CD1c-positive myeloid dendritic cell (primary cell): ENCODE results near the gene SAXO2.
A peak's percentile ranks its signal among the peaks of the same experiment; 100 is the strongest.
"Not testable (repeated sequence)": the region's sequence is repeated elsewhere in the genome, so short reads cannot be mapped to it uniquely, and the experiment has no call there.

Experiments
- DNase-seq: peaks from one replicate; pipeline ENCODE4 v3.0.0-alpha.2; 2016; ENCODE audit errors: extremely low spot score

Gene SAXO2

GRCh38 chr15:82262422-82263026, at the start of gene SAXO2, which contains the start of gene EFL1:
TSS of gene SAXO2 (plus strand) at chr15:82262818. CDS start at chr15:82262880, 62 bp downstream.
TSS of gene EFL1 (minus strand) at chr15:82262734. CDS start at chr15:82261778, 956 bp downstream.
- peak; percentile 96 for DNase-seq

- DNase-seq = not testable (repeated sequence)
Observed at GRCh38 chr15:82216092-82216491, 46.5 kb upstream of the SAXO2 start.

GRCh38 chr15:82221535-82221934, 41.1 kb upstream of the SAXO2 start:
- peak; percentile 30 for DNase-seq

GRCh38 chr15:82228750-82229149, 33.9 kb upstream of the SAXO2 start:
- DNase-seq = no peak

- no peak for DNase-seq
Observed at GRCh38 chr15:82231233-82231632, 31.4 kb upstream of the SAXO2 start.

GRCh38 chr15:82231842-82232241, 30.8 kb upstream of the SAXO2 start:
- no peak for DNase-seq

- not testable (repeated sequence) for DNase-seq
Observed at GRCh38 chr15:82237944-82238534, 24.6 kb upstream of the SAXO2 start.

GRCh38 chr15:82239685-82240391, 22.8 kb upstream of the SAXO2 start:
- DNase-seq = no peak

GRCh38 chr15:82241836-82242499, 20.6 kb upstream of the SAXO2 start:
- not testable (repeated sequence) for DNase-seq

GRCh38 chr15:82243644-82244043, 19.0 kb upstream of the SAXO2 start:
- not testable (repeated sequence) for DNase-seq

- DNase-seq = not testable (repeated sequence)
Observed at GRCh38 chr15:82245956-82246355, 16.7 kb upstream of the SAXO2 start.

- not testable (repeated sequence) for DNase-seq
Observed at GRCh38 chr15:82248261-82248660, 14.4 kb upstream of the SAXO2 start.

GRCh38 chr15:82261566-82262421, 824 bp upstream of the SAXO2 start:
- peak; percentile 62 for DNase-seq

- no peak for DNase-seq
Observed at GRCh38 chr15:82263350-82263749, 732 bp downstream of the SAXO2 start.

GRCh38 chr15:82267137-82267536, 4.5 kb downstream of the SAXO2 start:
- DNase-seq = not testable (repeated sequence)

GRCh38 chr15:82268454-82268853, 5.8 kb downstream of the SAXO2 start:
- not testable (repeated sequence) for DNase-seq

- DNase-seq = no peak
Observed at GRCh38 chr15:82272154-82272553, 9.5 kb downstream of the SAXO2 start.

- no peak for DNase-seq
Observed at GRCh38 chr15:82275410-82275809, 12.8 kb downstream of the SAXO2 start.

GRCh38 chr15:82281276-82281675, 18.7 kb downstream of the SAXO2 start:
- DNase-seq = not testable (repeated sequence)

GRCh38 chr15:82282386-82282785, 19.8 kb downstream of the SAXO2 start:
- DNase-seq = not testable (repeated sequence)

- DNase-seq = not testable (repeated sequence)
Observed at GRCh38 chr15:82284381-82284780, 21.8 kb downstream of the SAXO2 start.
